VCaP (cell line): ENCODE results near the gene MUC5AC.

ENCODE experiments used
- H3K27ac ChIP-seq: fragments of 450-650 bp; 2 replicates; pipeline ENCODE4 v1.5.1; 2017
- CTCF ChIP-seq: fragments of 450-650 bp; conservative IDR thresholded peaks from 2 replicates; pipeline ENCODE4 v1.5.1; 2017; ENCODE audit warnings: mild to moderate bottlenecking, moderate library complexity

Gene MUC5AC

GRCh38 chr11:1202776-1203504 is 45.2 kb downstream of the MUC5AC start:
- TF ChIP-seq CTCF = peak; percentile 96
- no peak overlapping the region for H3K27ac ChIP-seq

GRCh38 chr11:1203505-1204271 is 45.9 kb downstream of the MUC5AC start:
- no peak overlapping the region for H3K27ac ChIP-seq
- TF ChIP-seq CTCF = no peak

GRCh38 chr11:1204381-1205101 is 46.8 kb downstream of the MUC5AC start:
- H3K27ac ChIP-seq = no peak overlapping the region
- no peak for TF ChIP-seq CTCF

- no peak for TF ChIP-seq CTCF
- H3K27ac ChIP-seq = no peak overlapping the region
Observed at GRCh38 chr11:1205121-1205986, 47.6 kb downstream of the MUC5AC start.

GRCh38 chr11:1205987-1206331 is 48.2 kb downstream of the MUC5AC start:
- H3K27ac ChIP-seq = no peak overlapping the region
- TF ChIP-seq CTCF = no peak

- H3K27ac ChIP-seq = no peak overlapping the region
- no peak for TF ChIP-seq CTCF
Observed at GRCh38 chr11:1206391-1207271, 48.9 kb downstream of the MUC5AC start.
